HG03064 (cell line): ENCODE measurements around the gene GDE1.

Experiments
- ATAC-seq: cut with Tn5 transposase; IDR thresholded peaks from one replicate; pipeline ENCODE4 v1.9.1; 2021; ENCODE audit warnings: low read depth; ENCODE audit not compliant: unreplicated experiment

GDE1 gene

GRCh38 chr16:19524356-19524615 is 2.4 kb upstream of the GDE1 start:
- ATAC-seq = no peak

- peak; percentile 60 for ATAC-seq
Observed at GRCh38 chr16:19523559-19524355, 1.9 kb upstream of the GDE1 start, which contains the start of gene CCP110. Gene CCP110 (plus strand): TSS chr16:19523942. CDS start chr16:19527882, 3,940 bp downstream.

- no peak for ATAC-seq
Observed at GRCh38 chr16:19523184-19523558, 1.3 kb upstream of the GDE1 start.

DNA sequence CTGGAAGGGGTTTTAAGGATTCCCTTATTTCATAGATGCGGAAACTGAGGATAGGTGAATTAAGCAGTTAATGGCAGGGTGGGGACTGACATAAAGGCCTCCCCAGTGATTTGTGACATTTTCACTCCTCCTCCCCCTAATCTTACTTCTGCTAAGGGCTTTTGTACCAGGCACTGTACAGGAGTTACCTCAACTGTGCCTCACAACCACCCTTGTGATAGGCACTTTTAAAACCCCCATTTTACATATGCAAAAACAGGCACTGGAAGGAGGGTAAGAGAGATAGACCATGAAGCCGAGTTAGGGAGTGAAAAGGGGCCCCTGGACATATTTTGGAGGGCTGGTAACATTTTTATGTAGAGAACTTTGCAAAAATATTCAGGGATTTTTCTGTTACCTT is 862 bp upstream of the GDE1 start:
- ATAC-seq = no peak

DNA sequence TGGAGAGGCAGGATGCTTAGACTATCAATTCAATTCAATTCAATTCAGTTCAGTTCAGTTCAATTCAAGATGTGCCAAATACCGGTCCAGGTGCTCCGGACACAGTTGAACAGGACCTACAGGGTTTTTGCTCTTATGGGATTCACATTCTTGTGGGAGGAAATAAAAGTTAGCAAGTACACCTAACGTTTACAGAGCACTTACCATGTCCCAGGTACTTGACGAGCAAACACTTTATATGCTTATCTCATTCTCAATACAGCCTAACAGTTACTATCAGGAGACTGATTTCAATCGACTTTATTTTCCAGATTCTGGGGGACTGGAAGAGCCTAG is 467 bp upstream of the GDE1 start:
- no peak for ATAC-seq

DNA sequence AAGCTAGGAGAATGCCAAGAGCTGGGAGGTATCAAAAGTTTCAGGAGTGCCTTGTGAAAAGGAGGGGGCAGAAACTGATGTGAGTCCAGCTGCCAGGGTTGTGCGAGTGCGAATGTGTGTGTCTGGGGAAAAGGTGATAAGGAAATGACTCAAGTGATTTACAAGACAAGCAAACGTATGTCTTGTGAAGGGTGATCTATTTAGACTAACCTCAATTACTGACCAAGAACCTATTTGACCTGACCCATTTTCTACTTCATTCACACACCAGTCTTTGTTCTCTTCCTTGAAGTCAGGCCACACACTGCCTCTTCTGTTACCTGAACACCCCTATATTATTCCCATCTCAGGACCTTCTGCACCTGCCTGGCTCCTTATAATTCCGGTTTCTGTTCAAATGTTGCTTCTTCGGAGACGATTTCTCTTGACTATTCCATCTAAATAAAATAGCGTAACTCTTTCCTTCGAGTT is 1.0 kb downstream of the GDE1 start:
- no peak for ATAC-seq

- ATAC-seq = no peak
Observed at GRCh38 chr16:19518388-19518787, 3.5 kb downstream of the GDE1 start.

GRCh38 chr16:19517424-19518089 is 4.3 kb downstream of the GDE1 start:
- ATAC-seq = no peak

DNA sequence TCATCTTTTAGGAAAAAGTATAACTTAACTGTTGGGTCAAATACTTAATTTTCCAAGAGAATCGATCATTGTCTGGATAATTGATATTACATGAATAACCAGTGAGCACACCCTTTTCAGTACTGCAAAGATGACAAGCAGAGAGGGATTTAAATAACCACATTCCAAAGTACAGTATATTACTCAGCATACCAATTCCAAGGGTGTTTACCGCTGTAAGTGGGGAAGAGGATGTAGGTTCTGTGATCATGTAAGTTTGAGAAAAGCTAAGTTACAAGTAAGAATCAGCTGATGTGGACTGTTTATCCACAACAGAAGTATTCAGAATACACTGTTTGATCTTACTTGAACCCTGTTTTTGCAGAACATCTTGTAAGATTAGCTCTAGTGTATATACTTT is 6.1 kb downstream of the GDE1 start:
- no peak for ATAC-seq

- no peak for ATAC-seq
Observed at GRCh38 chr16:19513377-19514053, 8.4 kb downstream of the GDE1 start.

- no peak for ATAC-seq
Observed at GRCh38 chr16:19512297-19512696, 9.6 kb downstream of the GDE1 start.

- ATAC-seq = no peak
Observed at GRCh38 chr16:19507867-19508266, 14.0 kb downstream of the GDE1 start.

- ATAC-seq = no peak
Observed at GRCh38 chr16:19506965-19507364, 14.9 kb downstream of the GDE1 start.

DNA sequence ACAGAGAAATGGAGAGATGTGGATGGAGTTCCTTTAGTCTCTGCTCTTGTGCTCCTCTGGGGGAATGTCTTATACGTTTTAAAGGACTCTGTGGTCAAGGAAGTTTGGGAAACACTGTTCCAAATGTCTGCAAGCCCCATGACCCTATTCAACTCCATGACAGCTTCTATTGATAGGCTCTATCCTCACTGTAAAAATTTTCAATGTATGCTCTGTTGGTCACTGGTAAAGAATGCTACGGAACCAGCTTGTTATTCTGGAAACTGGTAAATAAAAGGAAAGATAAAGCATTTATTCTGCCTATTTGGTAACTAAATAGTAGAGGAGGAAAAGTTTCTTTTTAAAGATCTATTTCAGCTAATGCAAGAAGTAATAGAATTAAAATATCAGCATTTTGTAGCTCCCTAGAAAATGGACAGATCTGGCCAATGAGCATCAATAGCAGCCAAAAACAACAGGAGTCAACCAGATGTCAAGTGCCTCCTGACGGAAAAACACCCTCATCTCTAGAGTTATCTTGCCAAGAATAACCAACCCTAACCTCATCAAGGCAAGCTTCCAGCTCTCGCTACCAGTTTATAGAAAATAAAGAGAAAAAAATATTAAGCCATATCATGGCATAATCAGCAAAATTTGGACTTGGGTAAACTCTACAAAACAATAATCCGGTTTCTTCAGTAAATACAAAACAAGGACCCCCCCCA is 16.1 kb downstream of the GDE1 start:
- no peak for ATAC-seq

- no peak for ATAC-seq
Observed at GRCh38 chr16:19503461-19504075, 18.3 kb downstream of the GDE1 start.

DNA sequence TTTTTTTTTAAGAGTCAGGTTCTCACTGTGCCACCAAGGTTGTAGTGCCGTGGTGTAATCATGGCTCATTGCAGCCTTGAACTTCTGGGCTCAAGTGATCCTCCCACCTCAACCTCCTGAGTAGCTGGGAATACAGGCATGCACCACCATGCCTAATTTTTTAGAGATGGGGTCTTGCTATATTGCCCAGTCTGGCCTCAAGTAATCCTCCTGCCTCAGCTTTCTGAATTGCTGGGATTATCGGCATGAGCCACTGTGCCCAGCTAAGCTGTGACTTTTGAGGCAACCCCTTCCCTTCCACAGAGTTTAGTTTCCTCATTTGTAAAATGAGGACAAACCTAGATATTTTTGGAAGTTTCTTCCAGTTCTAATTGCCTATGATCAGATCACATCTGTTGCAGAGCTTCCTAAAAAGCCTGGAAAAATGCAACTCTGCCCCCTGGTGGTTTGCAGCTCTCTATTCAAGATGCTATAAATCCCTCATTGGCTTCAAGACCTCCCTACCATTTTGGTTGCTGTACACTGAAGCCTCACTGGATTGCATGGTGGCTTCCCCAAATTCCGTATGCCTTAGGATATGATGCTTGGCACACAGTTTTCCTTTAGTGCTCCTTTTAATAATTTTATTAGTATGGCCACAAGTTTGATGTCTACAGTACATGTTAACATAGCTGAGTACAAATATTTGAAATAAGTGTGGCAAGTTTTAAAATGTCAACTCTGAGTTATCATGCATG is 19.3 kb downstream of the GDE1 start:
- ATAC-seq = no peak

GRCh38 chr16:19499481-19499880 is 22.4 kb downstream of the GDE1 start:
- no peak for ATAC-seq

- no peak for ATAC-seq
Observed at GRCh38 chr16:19499006-19499405, 22.9 kb downstream of the GDE1 start.

GRCh38 chr16:19497176-19497575 is 24.7 kb downstream of the GDE1 start:
- ATAC-seq = no peak

- ATAC-seq = no peak
Observed at GRCh38 chr16:19490619-19491018, 31.3 kb downstream of the GDE1 start.
